GM23248 (cell line): ENCODE data around the gene LLGL2.

ENCODE experiments used
- EZH2 ChIP-seq: fragments of 200-600 bp; sonication (generic); IDR thresholded peaks from 2 replicates; pipeline ENCODE4 v1.6.1; 2018; ENCODE audit warnings: antibody characterized with exemption, mild to moderate bottlenecking; ENCODE audit not compliant: insufficient read depth, poor library complexity, severe bottlenecking
- EZH2phosphoT487 ChIP-seq: fragments of 200-600 bp; sonication (generic); IDR thresholded peaks from 2 replicates; pipeline ENCODE4 v1.6.1; 2018; ENCODE audit warnings: antibody characterized with exemption, moderate library complexity, mild to moderate bottlenecking, low read depth; ENCODE audit not compliant: insufficient read depth

GRCh38 chr17:75530837-75531720 is 5.6 kb downstream of the LLGL2 start:
- TF ChIP-seq EZH2 (no peak), EZH2phosphoT487 (no peak)
